GM19372 (cell line): ENCODE data around the gene BRSK2.
"Not testable (repeated sequence)": the region's sequence is repeated elsewhere in the genome, so short reads cannot be mapped to it uniquely, and the experiment has no call there.

Experiments used
- ATAC-seq: cut with Tn5 transposase; IDR thresholded peaks from one replicate; pipeline ENCODE4 v1.9.1; 2021; ENCODE audit warnings: mild to moderate bottlenecking, low read depth, moderate library complexity; ENCODE audit not compliant: unreplicated experiment

Gene BRSK2

DNA sequence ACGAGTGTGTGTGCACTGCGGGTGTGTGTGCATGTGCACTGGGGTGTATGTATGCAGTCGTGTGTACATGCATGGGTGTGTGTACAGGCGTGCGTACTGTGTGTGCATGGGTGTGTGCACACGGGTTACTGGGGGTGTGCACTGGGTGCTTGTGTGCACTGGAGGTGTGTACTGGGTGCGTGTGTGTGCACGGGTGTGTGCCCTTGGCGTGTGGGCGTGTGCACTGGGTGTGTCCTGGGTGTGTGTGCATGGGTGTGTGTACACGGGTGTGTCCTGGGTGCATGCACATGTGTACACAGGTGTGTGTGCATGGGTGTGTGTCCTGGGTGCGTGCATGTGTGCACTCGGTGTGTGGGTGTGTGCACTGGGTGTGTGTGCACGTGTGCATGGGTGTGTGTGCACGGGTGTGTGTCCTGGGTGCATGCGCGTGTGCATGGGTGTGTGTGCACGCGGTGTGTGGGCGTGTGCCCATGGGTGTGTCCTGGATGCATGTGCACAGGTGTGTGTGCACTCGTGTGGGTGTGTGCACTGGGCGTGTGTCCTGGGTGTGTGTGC lies 39.1 kb downstream of the BRSK2 start:
- ATAC-seq, result no peak

DNA sequence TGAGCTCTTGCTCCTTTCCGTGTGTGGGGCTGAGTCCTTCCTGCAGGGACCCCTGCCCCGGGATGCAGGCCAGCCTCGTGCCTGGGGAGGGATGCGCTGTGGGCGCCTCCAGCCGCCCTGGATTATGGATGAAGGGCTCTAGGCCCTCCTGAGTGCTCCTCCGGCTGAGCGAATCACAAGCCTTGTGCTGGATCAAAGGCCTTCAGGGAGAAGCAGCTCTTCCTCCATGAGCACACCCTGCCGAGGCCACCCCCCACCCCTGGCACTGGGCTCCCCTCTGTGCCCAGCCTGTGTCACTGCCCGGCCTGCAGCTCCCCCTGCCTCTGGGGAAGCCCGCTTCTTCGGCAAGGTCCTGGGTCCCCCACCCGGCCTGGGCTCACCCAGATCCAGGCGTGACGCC lies 43.8 kb downstream of the BRSK2 start:
- ATAC-seq, result no peak

DNA sequence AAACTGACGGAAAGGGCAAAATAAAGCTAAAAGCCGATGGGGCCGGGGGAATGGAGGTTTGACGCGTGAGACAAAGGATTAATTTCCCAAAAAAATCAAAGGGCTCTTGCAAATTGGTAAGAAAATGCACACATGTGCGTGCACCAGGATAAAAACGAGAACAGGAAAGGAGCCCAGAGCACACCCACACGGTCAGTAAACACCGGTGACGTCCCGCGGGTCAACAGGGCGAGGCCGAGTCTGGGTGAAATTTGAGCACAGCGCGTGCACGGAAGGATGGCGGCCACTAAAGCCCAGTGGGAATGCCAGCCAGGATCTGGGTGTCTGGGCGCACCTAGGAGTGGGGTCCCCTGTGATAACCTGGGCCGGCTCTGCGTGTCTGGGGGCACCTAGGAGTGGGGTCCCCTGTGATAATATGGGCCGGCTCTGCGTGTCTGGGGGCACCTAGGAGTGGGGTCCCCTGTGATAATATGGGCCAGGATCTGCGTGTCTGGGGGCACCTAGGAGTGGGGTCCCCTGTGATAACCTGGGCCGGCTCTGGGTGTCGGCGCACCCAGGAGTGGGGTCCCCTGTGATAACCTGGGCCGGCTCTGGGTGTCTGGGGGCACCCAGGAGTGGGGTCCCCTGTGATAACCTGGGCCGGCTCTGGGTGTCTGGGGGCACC lies 44.4 kb downstream of the BRSK2 start:
- ATAC-seq, result no peak

DNA sequence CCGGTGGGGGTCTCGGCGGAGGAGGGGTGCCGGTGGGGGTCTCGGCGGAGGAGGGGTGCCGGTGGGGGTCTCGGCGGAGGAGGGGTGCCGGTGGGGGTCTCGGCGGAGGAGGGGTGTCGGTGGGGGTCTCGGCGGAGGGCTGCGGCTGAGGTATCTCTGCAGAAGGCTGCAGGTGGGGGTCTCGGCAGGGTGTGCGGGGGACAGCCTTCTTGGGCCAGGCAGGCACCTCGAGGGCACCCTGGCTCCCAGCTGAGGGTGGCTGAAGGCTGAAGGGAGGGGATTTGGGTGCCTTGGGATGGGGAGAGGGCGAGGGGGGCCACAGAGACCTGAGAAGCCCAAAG lies 45.7 kb downstream of the BRSK2 start:
- not testable (repeated sequence) for ATAC-seq

DNA sequence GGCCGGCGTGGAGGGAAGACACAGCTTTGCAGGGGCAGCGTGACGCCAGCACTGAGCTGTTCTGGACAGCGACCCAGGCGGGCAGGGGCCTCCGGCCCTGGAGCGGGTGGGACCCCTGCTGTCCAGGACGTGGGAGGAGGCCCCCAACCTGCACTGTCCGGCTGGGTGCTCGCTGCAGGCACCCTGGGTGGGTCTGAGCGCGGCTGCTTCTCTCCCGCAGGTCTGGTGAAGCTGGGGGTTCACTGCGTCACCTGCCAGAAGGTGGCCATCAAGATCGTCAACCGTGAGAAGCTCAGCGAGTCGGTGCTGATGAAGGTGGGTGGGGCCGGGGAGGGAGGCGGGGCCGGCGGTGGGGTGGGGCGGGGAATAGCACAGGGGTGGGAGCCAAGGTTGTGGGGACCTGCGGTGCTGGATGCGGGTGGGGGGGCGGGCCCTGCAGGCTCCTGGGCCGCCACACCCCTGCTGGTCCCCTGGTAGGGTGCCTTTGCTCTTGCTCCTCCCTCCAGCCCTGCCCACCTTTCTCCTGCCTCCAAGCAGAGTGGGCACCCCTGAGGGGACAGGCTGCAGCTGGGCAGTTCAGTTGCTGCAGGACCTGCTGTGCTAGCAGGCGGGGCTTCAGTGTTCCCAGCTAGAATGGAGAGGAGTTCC lies 46.2 kb downstream of the BRSK2 start:
- no peak for ATAC-seq

DNA sequence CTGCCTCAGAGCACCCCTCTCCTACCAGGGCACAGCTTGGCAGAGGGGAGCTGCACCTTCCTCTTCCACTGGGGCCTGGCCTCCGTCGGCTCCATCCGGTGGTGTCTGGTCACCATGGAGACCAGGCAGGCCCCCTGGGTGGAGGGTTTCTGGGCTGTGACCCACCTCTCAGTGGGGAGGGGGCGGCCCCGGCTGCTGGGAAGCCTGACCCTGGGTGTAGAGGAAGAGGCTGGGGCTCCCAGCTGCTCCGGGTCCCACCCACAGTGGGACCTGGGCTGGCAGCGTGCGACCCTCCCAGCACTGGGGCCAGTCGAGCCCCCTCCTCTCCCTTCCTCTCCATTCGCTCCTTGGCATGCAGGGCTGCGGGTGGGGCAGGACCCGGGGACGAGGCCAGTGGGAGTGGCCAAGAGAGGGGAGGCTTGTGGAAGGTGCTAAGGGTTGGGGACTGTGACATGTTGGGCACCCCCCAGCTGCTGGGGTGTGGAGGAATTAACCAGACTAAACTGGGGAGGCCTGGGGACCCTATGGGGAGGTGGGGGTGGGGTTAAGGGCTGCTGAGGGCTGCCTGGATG lies 46.8 kb downstream of the BRSK2 start:
- ATAC-seq, result no peak

DNA sequence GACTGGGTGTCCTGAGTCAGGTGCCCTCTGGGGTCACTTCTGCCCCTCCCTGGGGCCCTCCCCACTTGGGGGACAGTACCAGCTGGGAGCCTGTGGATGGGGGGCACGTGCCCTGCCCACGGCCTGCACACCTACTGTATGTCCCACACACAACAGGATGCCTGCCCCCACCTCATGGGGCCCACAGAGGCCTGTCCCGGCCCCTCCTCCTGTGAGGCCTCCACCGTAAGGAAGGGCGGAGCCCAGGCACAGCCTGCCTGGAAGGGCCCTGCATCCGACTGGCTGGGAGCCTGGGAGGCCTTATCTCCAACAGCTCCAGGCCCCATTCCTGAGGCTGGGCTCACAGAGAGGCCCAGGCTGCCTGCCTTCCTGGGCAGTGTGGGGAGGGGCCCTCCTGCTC lies 47.8 kb downstream of the BRSK2 start:
- ATAC-seq, result no peak

DNA sequence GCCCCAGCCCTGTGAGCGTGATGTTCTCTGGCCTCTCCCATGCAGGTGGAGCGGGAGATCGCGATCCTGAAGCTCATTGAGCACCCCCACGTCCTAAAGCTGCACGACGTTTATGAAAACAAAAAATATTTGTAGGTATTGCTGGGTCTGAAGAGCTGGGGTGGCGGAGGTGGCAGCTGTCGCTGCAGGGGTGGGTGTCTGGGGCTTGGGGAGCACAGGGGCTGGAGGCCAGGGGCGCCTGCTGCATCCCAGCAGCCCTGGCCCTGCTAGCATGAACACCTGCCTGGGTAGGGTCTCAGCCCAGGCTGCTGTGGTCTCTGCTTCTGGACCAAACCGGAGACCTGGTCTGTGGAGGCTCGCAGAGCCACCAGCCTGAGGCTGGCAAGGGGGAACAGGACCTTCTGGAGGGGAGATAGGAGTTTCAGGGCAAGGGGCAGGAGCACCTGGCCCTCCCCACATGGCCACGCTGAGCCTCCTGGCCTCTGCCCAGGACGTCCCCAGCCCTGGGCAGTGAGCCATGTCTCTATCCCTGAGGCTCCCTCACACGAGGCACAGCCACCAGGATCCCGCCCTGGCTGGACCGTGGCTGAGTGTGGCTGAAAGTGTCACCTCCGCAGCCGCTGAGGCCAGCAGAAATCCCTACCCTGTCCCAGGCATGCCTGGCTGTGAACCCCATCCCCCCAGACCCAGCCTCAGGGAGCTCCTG lies 48.7 kb downstream of the BRSK2 start:
- no peak for ATAC-seq

DNA sequence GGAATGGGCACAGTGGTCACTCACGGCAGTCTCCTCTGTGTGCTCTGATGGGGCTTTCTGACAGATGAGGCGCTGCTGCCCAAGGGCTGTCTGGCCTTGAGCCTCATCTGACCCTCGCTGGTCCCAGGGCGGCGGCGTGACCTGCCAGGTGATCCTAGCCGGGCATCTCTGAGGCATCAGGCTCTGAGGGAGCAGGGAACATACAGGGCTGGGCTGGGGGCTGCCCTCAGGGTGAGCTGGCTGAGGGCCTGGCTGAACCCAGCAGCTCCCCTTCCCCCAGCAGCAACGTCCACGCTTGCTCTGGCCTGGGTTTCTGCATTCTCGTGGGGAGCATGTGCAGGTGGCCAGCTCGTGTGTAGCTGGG lies 49.2 kb downstream of the BRSK2 start:
- no peak for ATAC-seq

DNA sequence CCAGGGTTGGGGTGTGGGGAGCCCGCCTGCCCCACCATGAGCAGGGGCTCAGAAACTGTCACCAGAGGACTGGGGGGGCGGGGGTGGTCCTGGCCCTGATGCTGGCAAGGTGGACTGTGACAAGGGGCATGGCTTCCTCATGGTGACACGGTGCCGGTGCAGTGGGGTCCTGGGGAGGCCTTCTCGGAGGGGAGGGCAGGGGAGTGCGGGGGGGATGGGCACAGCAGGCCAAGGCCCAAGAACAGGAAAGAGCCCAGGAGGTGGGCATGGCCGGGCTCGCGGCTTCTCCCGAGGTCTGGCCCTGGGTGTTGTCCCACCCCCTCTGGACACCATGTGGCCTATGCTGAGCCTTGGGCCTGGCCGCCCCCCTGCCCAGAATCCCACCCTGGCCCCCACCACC lies 49.6 kb downstream of the BRSK2 start:
- no peak for ATAC-seq

DNA sequence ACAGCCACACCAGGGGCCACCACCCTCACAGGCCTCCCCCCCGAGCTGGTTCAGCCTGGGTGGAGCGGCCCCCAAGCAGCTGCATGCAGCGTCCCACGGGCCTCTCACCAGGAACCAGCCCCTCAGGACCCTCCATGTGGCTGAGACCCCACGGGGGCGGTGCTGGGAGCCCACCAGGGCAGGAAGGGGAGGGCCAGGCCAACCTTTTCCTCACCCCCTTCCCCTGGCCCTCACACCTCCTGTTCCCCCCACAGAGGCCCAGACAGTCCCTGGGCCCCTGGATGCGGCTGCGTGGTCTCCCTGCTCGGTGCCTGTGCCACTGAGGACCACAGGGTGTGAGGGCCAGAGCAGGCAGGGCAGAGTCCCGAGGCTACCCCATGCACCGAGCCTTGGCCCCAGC lies 50.3 kb downstream of the BRSK2 start:
- no peak for ATAC-seq

DNA sequence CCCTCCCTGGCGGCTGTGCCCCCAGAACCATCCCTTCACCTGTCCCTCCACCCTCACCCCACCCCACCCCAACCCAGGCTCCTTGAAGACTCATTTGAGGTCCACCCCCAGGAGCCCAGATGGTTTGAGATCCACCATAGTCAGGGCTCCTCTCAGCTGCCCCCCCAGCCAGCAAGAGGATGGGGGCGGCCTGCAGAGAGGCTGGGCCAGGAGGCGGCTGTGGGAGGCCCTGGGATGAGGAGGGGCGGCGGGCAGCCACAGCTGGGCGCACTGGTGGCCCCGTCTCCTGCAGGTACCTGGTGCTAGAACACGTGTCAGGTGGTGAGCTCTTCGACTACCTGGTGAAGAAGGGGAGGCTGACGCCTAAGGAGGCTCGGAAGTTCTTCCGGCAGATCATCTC lies 50.8 kb downstream of the BRSK2 start:
- no peak for ATAC-seq

DNA sequence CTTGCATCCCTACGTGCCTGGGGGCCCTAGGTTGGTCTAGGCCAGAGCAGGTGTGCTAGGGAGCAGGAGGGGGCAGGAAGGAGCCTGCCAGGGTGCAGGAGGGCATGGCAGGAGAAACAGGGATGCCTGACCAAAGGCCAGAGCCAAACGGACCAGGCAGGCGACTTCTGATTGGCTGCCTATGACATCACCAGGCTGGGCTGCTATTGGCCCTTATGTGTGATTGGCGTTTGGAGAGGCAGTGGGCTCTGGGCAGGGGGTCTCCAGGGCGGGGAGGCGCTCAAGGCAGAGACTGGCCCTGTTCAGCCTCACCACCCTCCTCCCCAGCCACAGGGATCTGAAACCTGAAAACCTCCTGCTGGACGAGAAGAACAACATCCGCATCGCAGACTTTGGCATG lies 52.4 kb downstream of the BRSK2 start:
- ATAC-seq, result no peak

DNA sequence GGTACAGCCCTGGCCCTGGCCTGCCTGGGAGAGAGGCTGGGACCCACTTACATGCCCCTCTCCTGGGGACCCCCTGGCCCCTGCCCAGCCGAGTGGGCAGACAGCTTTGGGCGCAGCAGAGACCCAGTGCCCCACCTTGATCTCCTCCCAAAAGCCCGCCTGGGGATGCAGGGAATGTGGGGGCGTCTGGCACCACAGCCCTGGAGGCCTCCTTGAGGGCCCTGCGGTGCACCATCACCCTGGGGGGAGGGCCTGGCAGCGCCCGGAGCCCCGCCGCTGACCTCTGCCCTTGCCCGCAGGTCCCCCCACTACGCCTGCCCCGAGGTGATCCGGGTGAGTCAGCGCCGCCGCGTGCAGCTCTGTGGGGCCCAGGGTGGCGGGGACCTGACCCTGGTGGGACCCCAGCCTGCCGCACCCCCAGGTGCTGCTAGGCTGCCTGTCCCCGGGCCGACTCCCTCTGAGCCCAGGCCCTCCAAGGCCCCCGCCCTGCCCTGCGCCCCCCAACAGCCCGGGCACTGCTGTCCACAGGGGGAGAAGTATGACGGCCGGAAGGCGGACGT lies 53.2 kb downstream of the BRSK2 start:
- no peak for ATAC-seq

DNA sequence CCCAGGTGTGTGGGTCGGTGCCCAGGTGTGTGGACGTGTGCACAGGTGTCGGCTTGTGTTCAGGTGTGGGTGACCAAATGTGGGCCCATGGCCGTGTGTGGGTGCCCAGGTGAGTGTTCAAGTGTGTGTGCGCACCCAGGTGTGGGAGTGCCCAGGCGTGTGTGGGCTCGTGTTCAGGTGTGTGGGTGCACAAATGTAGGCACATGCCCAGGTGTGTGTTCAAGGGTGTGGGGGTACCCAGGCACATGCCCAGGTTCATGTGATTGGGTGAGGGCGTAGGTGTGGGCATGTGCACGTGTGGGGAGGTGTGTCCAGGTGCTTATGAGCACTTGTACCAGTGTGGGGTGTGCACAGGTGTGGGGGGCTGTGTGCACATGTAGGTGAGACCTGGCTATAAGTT lies 54.0 kb downstream of the BRSK2 start:
- ATAC-seq, result no peak

DNA sequence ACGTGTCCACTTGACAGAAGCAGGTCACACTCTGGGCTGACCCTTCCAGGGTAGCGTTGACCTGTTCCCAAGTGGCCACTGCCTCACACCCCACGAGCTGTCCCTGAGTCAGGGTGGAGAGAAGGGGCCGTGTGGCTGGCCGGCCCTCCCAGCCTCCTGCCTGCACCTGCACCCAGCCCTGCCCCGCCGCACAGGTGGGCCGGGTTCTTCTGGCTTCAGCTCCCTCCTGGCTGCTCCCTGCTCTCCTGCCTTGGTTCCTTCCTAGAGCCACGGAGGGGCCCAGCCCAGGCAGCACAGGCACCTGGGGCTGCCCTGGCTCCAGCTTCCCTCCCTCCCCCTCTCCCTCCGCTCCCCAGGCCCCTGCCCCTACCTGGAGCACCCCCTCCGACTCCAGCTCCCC lies 54.6 kb downstream of the BRSK2 start:
- no peak for ATAC-seq

DNA sequence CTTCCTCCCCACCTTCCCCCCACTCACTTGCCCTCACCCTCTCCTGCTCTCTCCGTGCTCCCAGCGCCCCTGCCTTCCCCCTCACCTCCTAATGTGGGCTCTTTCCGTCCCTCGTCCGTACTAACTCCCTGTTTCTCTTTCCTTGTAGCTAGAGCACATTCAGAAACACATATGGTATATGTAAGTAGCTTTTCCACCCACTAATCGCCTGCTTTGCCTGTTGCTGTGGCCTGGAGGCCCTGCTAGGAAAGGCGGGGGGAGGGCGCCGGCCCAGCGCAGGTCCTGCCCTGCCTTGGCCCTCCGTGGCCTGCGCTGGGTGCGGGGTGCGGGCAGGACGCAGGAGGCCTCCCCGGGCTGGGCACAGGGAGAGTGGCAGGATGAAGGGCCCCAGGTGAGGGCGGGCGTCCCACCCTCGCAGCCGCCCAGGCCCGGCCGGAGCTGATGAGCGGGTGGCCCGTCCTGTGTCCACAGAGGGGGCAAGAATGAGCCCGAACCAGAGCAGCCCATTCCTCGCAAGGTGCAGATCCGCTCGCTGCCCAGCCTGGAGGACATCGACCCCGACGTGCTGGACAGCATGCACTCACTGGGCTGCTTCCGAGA lies 55.2 kb downstream of the BRSK2 start:
- no peak for ATAC-seq

DNA sequence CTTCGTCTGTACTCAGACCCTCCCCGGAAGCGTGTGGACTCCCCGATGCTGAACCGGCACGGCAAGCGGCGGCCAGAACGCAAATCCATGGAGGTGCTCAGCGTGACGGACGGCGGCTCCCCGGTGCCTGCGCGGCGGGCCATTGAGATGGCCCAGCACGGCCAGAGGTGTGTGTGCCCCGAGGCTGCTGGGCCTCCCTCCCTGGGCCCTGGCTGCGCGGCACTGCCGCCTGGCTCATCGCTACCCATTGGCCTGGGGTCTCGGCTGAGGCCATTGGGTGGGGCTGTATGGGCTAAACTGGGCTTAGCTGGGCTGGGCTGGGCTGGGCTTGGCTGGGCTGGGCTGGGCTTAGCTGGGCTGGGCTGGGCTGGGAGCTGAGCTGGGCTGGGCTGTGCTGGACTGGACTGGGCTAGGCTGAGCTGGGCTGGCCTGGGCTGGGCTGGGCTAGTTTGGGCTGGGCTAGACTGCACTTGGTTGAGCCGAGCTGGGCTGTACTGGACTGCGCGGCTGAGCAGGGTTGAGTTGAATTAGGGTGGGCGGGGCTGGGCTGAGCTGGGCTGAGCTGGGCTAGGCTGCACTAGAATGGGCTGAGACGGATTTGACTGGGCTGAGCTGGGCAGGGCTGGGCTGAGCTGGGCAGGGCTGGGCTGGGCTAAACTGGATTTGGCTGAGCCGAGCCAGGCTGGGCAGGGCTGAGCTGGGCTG lies 56.2 kb downstream of the BRSK2 start:
- no peak for ATAC-seq

DNA sequence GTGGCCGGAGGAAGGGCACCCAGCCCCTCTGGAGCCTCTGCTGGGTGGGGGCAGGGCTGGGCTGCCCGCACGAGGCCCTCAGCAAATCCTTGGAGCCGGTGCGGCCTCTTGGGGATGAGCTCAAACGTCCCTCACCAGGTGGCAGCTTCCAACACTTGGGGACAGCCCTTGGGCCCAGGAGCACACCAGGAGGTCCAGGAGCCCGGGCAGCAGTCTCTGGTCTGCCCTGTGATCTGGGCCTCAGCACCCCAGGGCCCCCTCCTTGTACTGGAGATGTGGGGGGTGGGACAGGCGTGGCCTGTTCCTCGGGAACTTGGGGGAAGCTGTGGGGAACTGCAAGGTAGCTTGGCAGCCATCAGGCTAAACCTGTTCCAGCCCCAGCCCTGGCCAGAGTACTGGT lies 56.9 kb downstream of the BRSK2 start:
- ATAC-seq, result no peak
